ENCODE measurements around the gene AKAP13. TPM values are rescaled to one million over a fixed set of nuclear protein-coding genes. Genes with fewer than 3 reads are reported as not detected.

The AKAP13 gene
- total and polyA plus RNA-seq, 5 donors from 2014 or later = 106 to 482 (median 112) TPM

- no peaks in the 10 kb centered on the region for H3K36me3 Mint-ChIP-seq
- no peak overlapping the region for H3K27ac Mint-ChIP-seq
- peak overlapping the region in 1 of 4 donors; percentile 57 for H3K4me3 Mint-ChIP-seq
- Histone ChIP-seq H3K27me3 (ENCODE audit: control insufficient read depth, insufficient read depth, low read length) (no peaks in the 10 kb centered on the region), H3K27ac (ENCODE audit: insufficient read depth, low read length, poor library complexity, severe bottlenecking) (no peak overlapping the region), H3K4me1 (ENCODE audit: control insufficient read depth, insufficient read depth, low read length, poor library complexity, severe bottlenecking) (peaks cover 7% of the 10 kb centered on the region), H3K4me3 (ENCODE audit: low read depth, low read length) (no peak overlapping the region), H3K36me3 (ENCODE audit: control insufficient read depth, insufficient read depth, low read length) (no peaks in the 10 kb centered on the region), H3K9me3 (ENCODE audit: control insufficient read depth in 2 of 2, low read length in 2 of 2) (no peaks in the 10 kb centered on the region)
- H3K27me3 Mint-ChIP-seq = peaks cover 23% of the 10 kb centered on the region
- H3K4me1 Mint-ChIP-seq = peaks cover 7 to 17% (median 14%) of the 10 kb centered on the region in 4 donors
- no peak for DNase-seq
- ATAC-seq (ENCODE audit: low read depth in 2 of 2) = no peak
- no peaks in the 10 kb centered on the region for H3K9me3 Mint-ChIP-seq
These were observed 5.6 kb upstream of the AKAP13 start for GRCh38 chr15:85374831-85375230.

GRCh38 chr15:85377269-85377668, 3.1 kb upstream of the AKAP13 start:
- H3K4me3 Mint-ChIP-seq = peak overlapping the region in 3 of 4 donors; percentile 49 to 67 (median 57)

GRCh38 chr15:85377986-85378385, 2.4 kb upstream of the AKAP13 start:
- H3K27ac Mint-ChIP-seq = no peak overlapping the region

More at GRCh38 chr15:85377269-85377668, 3.1 kb upstream of the AKAP13 start:
- peaks cover 14% of the 10 kb centered on the region for H3K27me3 Mint-ChIP-seq
- peaks cover 13 to 29% (median 21%) of the 10 kb centered on the region in 4 donors for H3K4me1 Mint-ChIP-seq
- H3K27me3 ChIP-seq (ENCODE audit: control insufficient read depth, insufficient read depth, low read length) = no peaks in the 10 kb centered on the region
- no peaks in the 10 kb centered on the region for H3K9me3 Mint-ChIP-seq
- no peaks in the 10 kb centered on the region for H3K36me3 Mint-ChIP-seq
- DNase-seq = no peak
- H3K36me3 ChIP-seq (ENCODE audit: control insufficient read depth, insufficient read depth, low read length) = no peaks in the 10 kb centered on the region
- no peak overlapping the region for H3K27ac Mint-ChIP-seq
- peaks cover 16% of the 10 kb centered on the region for H3K4me1 ChIP-seq (ENCODE audit: control insufficient read depth, insufficient read depth, low read length, poor library complexity, severe bottlenecking)
- ATAC-seq (ENCODE audit: low read depth in 2 of 2) = no peak
- no peaks in the 10 kb centered on the region for H3K9me3 ChIP-seq (ENCODE audit: control insufficient read depth in 2 of 2, low read length in 2 of 2)
- H3K4me3 ChIP-seq (ENCODE audit: low read depth, low read length) = no peak overlapping the region
- no peak overlapping the region for H3K27ac ChIP-seq (ENCODE audit: insufficient read depth, low read length, poor library complexity, severe bottlenecking)

GRCh38 chr15:85379403-85380131, 836 bp upstream of the AKAP13 start:
- no peaks in the 10 kb centered on the region for H3K9me3 ChIP-seq (ENCODE audit: control insufficient read depth in 2 of 2, low read length in 2 of 2)
- peak overlapping the region; percentile 90 for H3K27ac ChIP-seq (ENCODE audit: insufficient read depth, low read length, poor library complexity, severe bottlenecking)
- peak overlapping the region; percentile 91 for H3K4me3 ChIP-seq (ENCODE audit: low read depth, low read length)
- peaks cover 25 to 52% (median 41%) of the 10 kb centered on the region in 4 donors for H3K4me1 Mint-ChIP-seq
- no peaks in the 10 kb centered on the region for H3K27me3 ChIP-seq (ENCODE audit: control insufficient read depth, insufficient read depth, low read length)
- H3K4me3 Mint-ChIP-seq = peak overlapping the region; percentile 87 to 96 (median 93)
- no peaks in the 10 kb centered on the region for H3K36me3 ChIP-seq (ENCODE audit: control insufficient read depth, insufficient read depth, low read length)
- ATAC-seq (ENCODE audit: low read depth in 2 of 2) = no peak
- H3K9me3 Mint-ChIP-seq = no peaks in the 10 kb centered on the region
- H3K36me3 Mint-ChIP-seq = no peaks in the 10 kb centered on the region
- H3K27me3 Mint-ChIP-seq = peaks cover 14% of the 10 kb centered on the region
- H3K27ac Mint-ChIP-seq = peak overlapping the region; percentile 94 to 99 (median 96)
- H3K4me1 ChIP-seq (ENCODE audit: control insufficient read depth, insufficient read depth, low read length, poor library complexity, severe bottlenecking) = peaks cover 32% of the 10 kb centered on the region
- peak; percentile 46 to 81 (median 69) for DNase-seq

More at GRCh38 chr15:85377986-85378385, 2.4 kb upstream of the AKAP13 start:
- no peak overlapping the region for H3K4me3 ChIP-seq (ENCODE audit: low read depth, low read length)
- peaks cover 14 to 37% (median 28%) of the 10 kb centered on the region in 4 donors for H3K4me1 Mint-ChIP-seq
- no peaks in the 10 kb centered on the region for H3K27me3 ChIP-seq (ENCODE audit: control insufficient read depth, insufficient read depth, low read length)
- H3K27me3 Mint-ChIP-seq = peaks cover 14% of the 10 kb centered on the region
- ATAC-seq (ENCODE audit: low read depth in 2 of 2) (no peak), DNase-seq (no peak)
- H3K27ac ChIP-seq (ENCODE audit: insufficient read depth, low read length, poor library complexity, severe bottlenecking) = no peak overlapping the region
- H3K9me3 ChIP-seq (ENCODE audit: control insufficient read depth in 2 of 2, low read length in 2 of 2) = no peaks in the 10 kb centered on the region
- no peaks in the 10 kb centered on the region for H3K9me3 Mint-ChIP-seq
- H3K4me3 Mint-ChIP-seq = peak overlapping the region in 1 of 4 donors; percentile 38
- no peaks in the 10 kb centered on the region for H3K36me3 Mint-ChIP-seq
- peaks cover 23% of the 10 kb centered on the region for H3K4me1 ChIP-seq (ENCODE audit: control insufficient read depth, insufficient read depth, low read length, poor library complexity, severe bottlenecking)
- H3K36me3 ChIP-seq (ENCODE audit: control insufficient read depth, insufficient read depth, low read length) = no peaks in the 10 kb centered on the region

- H3K4me1 ChIP-seq (ENCODE audit: control insufficient read depth, insufficient read depth, low read length, poor library complexity, severe bottlenecking) = peaks cover 32% of the 10 kb centered on the region
- peaks cover 10% of the 10 kb centered on the region for H3K27me3 Mint-ChIP-seq
- H3K4me1 Mint-ChIP-seq = peaks cover 29 to 65% (median 50%) of the 10 kb centered on the region in 4 donors
These were observed 624 bp downstream of the AKAP13 start for GRCh38 chr15:85380812-85381642.

GRCh38 chr15:85381850-85382751, 1.7 kb downstream of the AKAP13 start:
- peak overlapping the region; percentile 85 to 94 (median 90) for H3K4me3 Mint-ChIP-seq
- Histone ChIP-seq H3K36me3 (ENCODE audit: control insufficient read depth, insufficient read depth, low read length) (peaks cover 5% of the 10 kb centered on the region), H3K9me3 (ENCODE audit: control insufficient read depth in 2 of 2, low read length in 2 of 2) (no peaks in the 10 kb centered on the region), H3K4me3 (ENCODE audit: low read depth, low read length) (peak overlapping the region; percentile 89), H3K27me3 (ENCODE audit: control insufficient read depth, insufficient read depth, low read length) (no peaks in the 10 kb centered on the region), H3K4me1 (ENCODE audit: control insufficient read depth, insufficient read depth, low read length, poor library complexity, severe bottlenecking) (peaks cover 32% of the 10 kb centered on the region), H3K27ac (ENCODE audit: insufficient read depth, low read length, poor library complexity, severe bottlenecking) (no peak overlapping the region)
- no peak for DNase-seq
- peaks cover 9% of the 10 kb centered on the region for H3K27me3 Mint-ChIP-seq
- H3K27ac Mint-ChIP-seq = peak overlapping the region; percentile 52 to 72 (median 67)
- peaks cover 5% of the 10 kb centered on the region for H3K36me3 Mint-ChIP-seq
- ATAC-seq (ENCODE audit: low read depth in 2 of 2) = no peak
- no peaks in the 10 kb centered on the region for H3K9me3 Mint-ChIP-seq
- H3K4me1 Mint-ChIP-seq = peaks cover 29 to 62% (median 54%) of the 10 kb centered on the region in 4 donors

More at GRCh38 chr15:85380812-85381642, 624 bp downstream of the AKAP13 start:
- peak overlapping the region; percentile 52 to 96 (median 94) for H3K27ac Mint-ChIP-seq
- H3K27ac ChIP-seq (ENCODE audit: insufficient read depth, low read length, poor library complexity, severe bottlenecking) = peak overlapping the region; percentile 90
- H3K4me3 Mint-ChIP-seq = peak overlapping the region; percentile 88 to 96 (median 93)
- peak; percentile 51 to 65 (median 62) for DNase-seq
- H3K9me3 Mint-ChIP-seq = no peaks in the 10 kb centered on the region
- H3K9me3 ChIP-seq (ENCODE audit: control insufficient read depth in 2 of 2, low read length in 2 of 2) = no peaks in the 10 kb centered on the region
- peak overlapping the region; percentile 89 for H3K4me3 ChIP-seq (ENCODE audit: low read depth, low read length)
- peak; percentile 11 to 17 for ATAC-seq (ENCODE audit: low read depth in 2 of 2)
- H3K36me3 Mint-ChIP-seq = peaks cover 5% of the 10 kb centered on the region
- H3K27me3 ChIP-seq (ENCODE audit: control insufficient read depth, insufficient read depth, low read length) = no peaks in the 10 kb centered on the region
- H3K36me3 ChIP-seq (ENCODE audit: control insufficient read depth, insufficient read depth, low read length) = peaks cover under 1% of the 10 kb centered on the region

GRCh38 chr15:85382942-85383341, 2.5 kb downstream of the AKAP13 start:
- Mint-ChIP-seq H3K27me3 (peaks cover 9% of the 10 kb centered on the region), H3K9me3 (no peaks in the 10 kb centered on the region), H3K27ac (peak overlapping the region in 1 of 3 donors; percentile 67), H3K4me3 (peak overlapping the region; percentile 85 to 94 (median 90)), H3K36me3 (peaks cover 5% of the 10 kb centered on the region), H3K4me1 (peaks cover 34 to 56% (median 55%) of the 10 kb centered on the region in 4 donors)
- H3K27me3 ChIP-seq (ENCODE audit: control insufficient read depth, insufficient read depth, low read length) = no peaks in the 10 kb centered on the region
- no peaks in the 10 kb centered on the region for H3K9me3 ChIP-seq (ENCODE audit: control insufficient read depth in 2 of 2, low read length in 2 of 2)
- H3K27ac ChIP-seq (ENCODE audit: insufficient read depth, low read length, poor library complexity, severe bottlenecking) = no peak overlapping the region
- DNase-seq (no peak), ATAC-seq (ENCODE audit: low read depth in 2 of 2) (no peak)
- H3K36me3 ChIP-seq (ENCODE audit: control insufficient read depth, insufficient read depth, low read length) = peaks cover 5% of the 10 kb centered on the region
- peaks cover 32% of the 10 kb centered on the region for H3K4me1 ChIP-seq (ENCODE audit: control insufficient read depth, insufficient read depth, low read length, poor library complexity, severe bottlenecking)
- H3K4me3 ChIP-seq (ENCODE audit: low read depth, low read length) = peak overlapping the region; percentile 89
